Nucleus accumbens (tissue), 56 donors: ENCODE results near the gene UBE2E2.

Source experiments
- DNase-seq, 56 donors: peaks; one replicate each; lab custom pipeline; 2025; lab: John Stamatoyannopoulos, UW

UBE2E2 gene

DNA sequence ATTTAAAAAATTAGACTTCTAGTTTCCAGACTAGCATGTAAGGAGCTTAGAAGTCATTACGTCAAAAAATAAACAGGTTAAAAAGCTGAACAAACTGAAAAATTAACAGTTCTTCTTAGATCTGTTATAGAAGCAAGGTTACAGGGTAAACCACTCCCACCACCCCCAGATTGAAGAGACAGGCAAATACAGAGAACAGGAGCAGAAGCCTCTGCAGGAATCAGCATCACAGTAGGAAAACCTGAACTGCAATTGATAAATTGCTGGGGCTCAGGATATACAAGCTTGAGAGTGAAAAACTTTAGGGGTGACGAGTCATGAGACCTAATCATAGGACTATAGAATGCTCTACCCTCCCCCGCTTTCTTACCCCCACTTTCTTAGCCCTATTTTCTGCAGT is 222.3 kb downstream of the UBE2E2 start:
- DNase-seq, result no peak

DNA sequence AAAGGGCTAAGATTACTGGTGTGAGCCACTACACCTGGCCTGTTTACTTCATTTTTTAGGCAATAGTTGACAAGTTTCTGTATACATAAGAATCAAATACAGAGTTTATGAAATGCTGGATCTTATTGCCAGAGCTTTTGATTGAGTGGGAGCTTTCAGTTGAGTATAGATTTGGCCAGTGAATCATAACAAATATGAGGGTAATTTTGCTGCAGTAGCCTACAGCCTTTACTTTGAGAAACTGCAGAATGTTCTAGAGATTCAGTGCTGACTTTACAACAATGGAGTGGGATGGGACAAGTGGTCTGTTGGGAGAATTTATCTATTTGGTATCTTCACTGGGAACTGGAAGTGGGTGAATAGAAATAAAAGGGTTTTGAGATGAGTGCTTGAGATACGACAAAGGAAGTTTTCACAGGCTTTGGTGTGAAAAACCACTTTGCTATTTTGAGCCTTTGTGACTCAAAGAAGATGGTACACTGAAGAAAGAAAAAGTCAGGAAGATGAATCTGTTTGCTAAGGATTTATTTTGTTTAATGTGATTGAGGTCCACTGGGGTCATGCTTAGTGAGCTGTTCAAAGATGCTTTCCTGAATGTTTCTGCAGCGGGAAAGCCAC is 227.8 kb downstream of the UBE2E2 start:
- no peak for DNase-seq

DNA sequence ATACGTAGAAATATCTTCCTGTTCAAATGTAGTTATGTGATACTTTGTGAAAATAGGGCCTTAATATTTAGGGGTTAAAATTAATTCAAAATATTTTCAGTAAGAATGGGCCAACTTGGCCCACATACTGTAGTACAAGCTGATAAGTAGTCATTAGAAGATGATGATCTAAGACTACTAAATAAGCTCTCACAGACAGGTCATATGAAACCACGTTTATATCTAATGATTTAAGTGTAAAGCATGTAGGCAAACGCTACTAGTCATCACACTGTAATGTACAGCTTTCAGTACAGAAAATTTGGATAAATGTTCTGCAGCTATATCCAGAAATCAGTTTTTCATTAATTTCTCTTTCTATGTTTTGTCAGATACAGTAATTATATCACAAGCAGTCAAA is 228.6 kb downstream of the UBE2E2 start:
- DNase-seq, result no peak

DNA sequence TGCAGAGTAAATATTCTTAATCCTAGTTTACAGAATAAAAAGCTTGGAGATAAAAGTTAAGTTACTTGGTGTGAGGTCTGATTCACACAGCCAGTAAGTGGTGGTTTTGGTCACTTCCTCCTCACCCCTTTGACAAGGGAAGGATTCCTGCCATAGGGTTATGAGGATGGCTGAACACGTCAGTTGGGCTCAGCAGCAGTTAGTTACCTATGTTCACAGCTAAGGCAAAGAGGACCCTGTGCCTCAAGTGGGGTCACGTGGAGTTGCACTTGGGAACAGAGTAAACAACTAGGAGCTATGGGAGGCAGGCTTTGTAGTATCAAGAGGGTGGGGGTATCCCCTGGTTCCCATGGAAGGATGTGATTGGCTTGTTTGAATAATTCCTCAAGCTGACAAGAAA is 232.2 kb downstream of the UBE2E2 start:
- DNase-seq, result no peak

DNA sequence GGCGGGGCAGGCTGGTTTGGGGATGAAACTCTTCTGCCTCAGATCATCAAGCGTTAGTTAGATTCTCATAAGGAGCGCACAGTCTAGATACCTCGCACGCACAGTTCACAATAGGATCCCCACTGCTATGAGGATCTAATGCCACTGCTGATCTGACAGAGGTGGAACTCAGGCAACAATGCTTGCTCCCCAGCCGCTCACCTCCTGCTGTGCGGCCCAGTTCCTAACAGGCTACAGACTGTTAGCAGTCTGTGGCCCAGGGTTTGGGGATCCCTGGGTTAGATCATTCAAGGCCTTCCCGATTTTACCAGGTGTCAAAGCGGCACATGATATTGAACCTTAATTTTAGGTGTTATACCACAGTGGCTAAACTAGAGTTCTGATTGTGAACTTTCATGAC is 232.8 kb downstream of the UBE2E2 start:
- no peak for DNase-seq

- DNase-seq, result no peak
These were observed 234.5 kb downstream of the UBE2E2 start for GRCh38 chr3:23437484-23438145.

DNA sequence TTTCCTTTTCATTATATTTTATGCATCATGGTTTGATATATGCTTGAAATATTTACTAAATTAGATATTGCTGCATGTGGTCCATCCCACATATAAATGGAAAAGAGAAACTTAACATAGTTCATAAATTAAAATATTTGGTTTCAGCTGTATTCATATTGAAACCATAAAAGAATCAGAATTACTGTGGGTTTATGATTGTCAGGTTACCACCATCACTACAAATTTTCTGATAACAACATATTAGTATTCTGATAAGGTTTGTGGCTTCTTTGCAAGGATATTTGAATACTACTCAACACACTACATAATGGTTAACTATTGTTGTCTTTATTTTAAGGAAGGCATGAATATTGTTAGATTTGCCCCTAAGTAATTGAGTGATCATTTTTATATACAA is 235.5 kb downstream of the UBE2E2 start:
- no peak for DNase-seq

DNA sequence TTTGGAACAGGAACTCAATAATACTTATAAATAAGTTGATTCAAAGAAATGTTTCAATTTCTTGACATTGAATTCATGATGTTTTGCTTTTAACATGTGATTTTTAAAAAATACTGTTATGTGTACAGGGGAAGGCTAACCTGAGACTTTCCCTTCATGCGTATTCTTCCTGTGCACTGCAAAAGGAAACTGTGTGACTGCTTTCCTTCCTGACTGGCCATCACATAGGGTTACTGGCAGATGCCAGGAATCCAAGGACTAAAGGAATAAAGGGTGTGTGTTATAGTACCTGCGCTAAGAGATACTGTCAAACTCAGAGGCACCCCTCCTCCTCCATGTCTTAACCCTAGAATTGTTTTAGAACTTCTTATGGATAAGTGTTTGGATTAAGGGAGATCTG is 236.0 kb downstream of the UBE2E2 start:
- no peak for DNase-seq

DNA sequence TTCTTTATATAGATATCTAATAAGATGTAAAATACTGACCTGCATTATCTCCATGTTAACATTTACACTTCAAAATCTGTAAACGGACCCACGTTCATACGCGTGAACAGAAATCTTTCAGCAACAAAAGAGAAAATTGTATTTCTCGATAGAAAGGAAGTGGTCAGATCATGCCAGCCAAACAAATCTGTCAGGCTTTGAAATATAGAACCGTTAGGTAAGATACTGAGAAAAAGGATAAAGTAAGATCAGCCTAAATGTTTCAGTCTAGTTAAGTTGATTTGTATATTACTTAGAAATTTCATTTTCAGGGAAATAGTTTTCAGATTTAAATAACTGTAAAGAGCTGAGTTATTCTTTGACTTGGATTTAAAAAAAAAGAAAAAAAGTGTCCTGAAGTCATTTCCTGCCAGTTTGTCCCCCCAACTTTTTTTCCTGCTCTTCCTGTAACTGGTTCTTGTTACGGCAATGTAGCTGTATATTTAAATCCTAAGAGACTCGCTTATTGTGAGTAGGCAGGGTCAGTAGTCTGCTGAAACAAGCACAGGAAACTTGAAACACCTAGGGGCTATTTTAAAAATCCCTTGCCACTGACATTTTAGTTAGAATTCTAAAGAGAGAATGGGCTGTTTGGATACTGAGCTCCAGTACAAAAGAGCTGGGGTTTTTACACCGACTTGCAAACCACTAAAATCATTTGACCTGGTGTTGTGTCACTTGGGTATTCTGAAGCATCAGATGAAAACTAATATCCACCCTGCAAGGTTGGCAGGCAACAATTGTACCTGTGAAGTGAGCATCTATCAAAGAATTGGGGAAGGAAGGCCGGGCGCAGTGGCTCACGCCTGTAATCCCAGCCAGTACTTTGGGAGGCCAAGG is 237.5 kb downstream of the UBE2E2 start:
- DNase-seq, result no peak

DNA sequence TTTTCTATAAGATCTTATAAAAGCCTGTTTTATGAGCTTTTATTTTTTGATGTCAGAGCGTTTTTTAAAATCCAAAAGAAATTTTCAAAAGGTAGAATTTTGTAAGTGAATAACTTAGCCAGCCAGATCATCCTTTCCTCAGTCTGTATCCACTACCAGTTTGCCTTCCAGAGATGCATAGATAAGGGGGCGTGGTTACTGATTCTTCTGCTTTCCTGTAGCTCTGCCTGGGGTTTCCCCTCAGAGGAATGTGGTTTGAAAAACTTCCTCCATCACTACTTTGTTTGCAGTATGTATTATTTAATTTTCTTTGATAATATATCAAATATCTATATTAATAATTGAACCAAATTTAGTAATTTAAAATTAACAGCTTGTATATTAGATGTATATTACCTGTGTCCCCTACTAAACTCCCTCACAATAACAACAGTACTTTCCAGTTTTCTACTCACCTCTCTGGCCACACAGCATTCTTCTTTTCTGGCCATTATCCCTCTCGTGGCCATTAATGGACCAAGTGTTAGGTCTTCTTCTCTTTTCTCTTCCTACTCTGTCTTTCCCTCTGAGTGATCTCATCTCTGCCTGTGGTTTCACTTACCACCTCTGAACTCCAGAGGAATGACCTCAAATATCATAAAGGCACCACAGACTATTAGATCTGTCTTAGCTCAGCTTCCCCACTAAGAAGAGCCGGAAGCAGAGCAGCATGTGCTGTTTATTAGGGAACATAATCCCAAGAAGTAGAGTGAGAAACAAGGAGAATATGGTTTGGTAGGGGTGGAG is 239.7 kb downstream of the UBE2E2 start:
- DNase-seq, result no peak

DNA sequence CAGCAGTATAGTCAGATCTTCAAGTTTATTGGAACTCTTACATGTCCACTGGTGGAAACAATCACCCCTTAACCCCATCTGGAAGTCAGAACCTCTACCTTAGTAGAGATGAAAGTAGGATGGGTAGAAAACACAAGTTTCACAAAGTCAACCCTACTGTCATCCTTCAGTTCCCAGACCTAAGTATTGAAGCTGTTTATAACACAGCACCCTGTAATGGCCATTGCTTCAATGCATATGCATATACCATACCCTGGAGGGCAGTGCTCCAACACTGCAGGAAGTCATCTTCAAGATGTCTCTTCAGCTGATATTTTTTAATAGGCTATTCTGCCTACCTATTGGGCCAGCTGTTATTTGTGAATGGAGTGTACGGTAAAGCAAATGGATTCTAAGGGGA is 241.3 kb downstream of the UBE2E2 start:
- no peak for DNase-seq

GRCh38 chr3:23446301-23446700 is 243.2 kb downstream of the UBE2E2 start:
- no peak for DNase-seq

DNA sequence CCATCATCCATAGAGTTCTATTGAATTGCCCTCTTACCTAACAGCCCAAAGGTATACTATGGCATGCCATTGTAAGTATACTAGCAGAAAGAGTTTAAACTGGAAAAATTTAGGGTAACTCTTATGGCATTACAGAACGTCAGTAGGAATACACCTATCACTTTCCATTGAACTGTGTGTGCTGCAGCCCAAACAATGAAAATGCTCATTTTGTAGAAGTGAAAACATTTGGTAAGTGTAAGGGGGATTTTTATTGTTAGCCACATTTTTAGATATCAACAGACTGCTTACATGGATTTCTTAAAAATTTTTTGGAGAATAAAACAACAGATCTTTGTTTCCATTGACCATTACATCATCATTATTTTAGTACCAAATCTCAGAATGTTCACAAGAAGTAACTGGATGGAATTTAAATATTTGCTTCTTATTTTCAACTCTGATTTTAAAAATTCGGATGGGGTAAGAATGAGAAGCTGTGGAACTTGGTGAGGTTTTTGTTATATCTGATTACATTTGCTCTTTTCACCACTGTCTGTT is 245.9 kb downstream of the UBE2E2 start:
- DNase-seq, result no peak

DNA sequence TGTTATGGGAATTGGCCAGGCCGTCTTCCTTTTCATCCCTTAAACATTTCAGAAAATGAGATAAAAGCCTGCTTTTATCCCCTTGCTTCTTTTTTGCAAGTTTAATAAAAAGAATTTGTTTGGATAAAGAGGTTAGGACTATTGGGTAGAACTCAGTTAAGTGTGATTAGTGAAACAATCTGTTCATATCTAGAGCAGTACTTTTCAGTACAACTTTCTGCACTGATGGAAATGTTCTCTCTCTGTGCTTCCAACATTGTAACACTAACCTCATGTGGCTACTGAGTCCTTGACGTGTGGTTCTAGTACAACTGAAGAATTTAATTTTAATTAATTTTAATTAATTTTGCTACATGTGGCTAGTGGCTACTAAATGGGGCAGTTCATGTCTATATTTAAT is 246.9 kb downstream of the UBE2E2 start:
- no peak for DNase-seq

DNA sequence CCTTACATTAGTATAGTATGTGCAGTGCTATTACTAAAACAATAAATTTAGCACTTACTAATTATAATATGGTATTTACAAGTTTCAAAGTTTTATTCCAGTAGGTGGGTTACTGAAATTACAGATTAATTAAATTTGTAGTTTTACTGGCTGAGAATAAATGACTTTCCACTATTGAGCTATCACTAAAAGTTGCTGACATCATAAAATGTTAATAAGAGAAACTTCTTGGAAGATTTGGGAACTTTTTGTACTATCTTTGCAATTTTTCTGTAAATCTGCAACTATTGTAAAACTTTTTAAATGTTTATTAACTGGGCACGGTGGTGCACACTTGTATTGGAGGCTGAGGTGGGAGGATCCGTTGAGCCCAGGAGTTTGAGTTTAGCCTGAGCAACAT is 247.7 kb downstream of the UBE2E2 start:
- DNase-seq, result no peak

GRCh38 chr3:23452408-23452807 is 249.3 kb downstream of the UBE2E2 start:
- no peak for DNase-seq

- no peak for DNase-seq
These were observed 252.0 kb downstream of the UBE2E2 start for GRCh38 chr3:23455084-23455483.

DNA sequence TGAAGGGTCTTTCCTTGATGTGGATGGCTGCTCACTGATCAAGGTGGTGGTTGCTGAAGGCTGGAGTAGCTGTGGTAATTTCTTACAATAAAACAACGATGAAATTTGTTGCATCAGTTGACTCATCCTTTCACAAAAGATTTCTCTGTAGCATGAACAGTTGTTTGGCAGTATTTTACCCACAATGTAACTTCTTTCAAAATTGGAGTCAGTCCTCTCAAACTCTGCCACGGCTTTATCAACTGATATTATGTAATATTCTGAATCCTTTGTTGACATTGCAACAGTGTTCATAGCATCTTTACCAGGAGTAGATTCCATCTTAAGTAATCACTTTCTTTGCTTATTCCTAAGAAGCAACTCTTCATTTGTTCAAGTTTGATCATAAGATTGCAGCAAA is 252.6 kb downstream of the UBE2E2 start:
- DNase-seq, result no peak

- DNase-seq, result no peak
These were observed 254.6 kb downstream of the UBE2E2 start for GRCh38 chr3:23457697-23458096.

GRCh38 chr3:23459465-23459864 is 256.3 kb downstream of the UBE2E2 start:
- DNase-seq, result no peak
